ENCODE measurements around the gene SESTD1.

DNA sequence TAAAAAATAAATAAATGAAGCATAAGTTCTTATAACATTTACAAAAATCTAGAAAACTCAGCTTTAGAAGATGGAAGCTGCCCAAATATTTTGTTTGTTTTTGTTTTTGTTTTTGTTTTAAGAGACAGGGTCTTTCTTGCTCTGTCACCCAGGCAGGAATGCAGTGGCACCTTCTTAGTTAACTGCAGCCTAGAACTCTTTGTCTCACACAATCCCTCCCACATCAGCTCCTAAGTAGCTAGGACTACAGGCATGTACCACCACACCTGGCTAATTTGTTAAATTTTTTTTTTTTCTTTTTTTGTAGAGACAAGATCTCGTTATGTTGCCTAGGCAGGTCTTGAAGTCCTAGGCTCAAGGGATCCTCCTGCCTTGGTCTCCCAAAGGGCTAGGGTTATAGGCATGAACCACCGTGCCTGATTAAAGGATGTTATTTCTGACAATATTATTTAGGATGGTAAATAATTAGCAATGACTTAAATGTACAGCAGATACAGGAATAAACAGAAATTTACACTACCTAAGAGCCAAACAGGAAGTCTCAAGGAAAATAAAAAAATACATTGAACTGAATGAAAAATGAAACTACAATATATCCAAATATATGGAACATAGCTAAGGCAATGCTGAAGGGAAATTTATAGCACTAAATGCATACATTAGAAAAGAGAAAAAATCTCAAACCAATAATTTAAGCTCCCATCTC lies 17.2 kb downstream of the SESTD1 start:
- TF ChIP-seq, protein P1, sequence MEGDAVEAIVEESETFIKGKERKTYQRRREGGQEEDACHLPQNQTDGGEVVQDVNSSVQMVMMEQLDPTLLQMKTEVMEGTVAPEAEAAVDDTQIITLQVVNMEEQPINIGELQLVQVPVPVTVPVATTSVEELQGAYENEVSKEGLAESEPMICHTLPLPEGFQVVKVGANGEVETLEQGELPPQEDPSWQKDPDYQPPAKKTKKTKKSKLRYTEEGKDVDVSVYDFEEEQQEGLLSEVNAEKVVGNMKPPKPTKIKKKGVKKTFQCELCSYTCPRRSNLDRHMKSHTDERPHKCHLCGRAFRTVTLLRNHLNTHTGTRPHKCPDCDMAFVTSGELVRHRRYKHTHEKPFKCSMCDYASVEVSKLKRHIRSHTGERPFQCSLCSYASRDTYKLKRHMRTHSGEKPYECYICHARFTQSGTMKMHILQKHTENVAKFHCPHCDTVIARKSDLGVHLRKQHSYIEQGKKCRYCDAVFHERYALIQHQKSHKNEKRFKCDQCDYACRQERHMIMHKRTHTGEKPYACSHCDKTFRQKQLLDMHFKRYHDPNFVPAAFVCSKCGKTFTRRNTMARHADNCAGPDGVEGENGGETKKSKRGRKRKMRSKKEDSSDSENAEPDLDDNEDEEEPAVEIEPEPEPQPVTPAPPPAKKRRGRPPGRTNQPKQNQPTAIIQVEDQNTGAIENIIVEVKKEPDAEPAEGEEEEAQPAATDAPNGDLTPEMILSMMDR (IDR thresholded peaks at IDR 0.05; ENCODE audit: insufficient read depth, low read length): no peak
- TF ChIP-seq POLR2AphosphoS5 (IDR thresholded peaks at IDR 0.05; ENCODE audit: low read depth) (no peak), GABPA (IDR thresholded peaks at IDR 0.05; ENCODE audit: low read depth) (no peak), SPI1 (IDR thresholded peaks at IDR 0.05; ENCODE audit: borderline replicate concordance, low read depth) (no peak)

Measured in HL-60 (cell line).